Stimulated activated CD4-positive, alpha-beta T cell treated with anti-CD3 and anti-CD28 coated beads, Interleukin-1b, Interleukin-23, amount 100 ng/mL, for 4 hours (primary cell): ENCODE measurements around the gene PAX2.
"Not testable (repeated sequence)": the region's sequence is repeated elsewhere in the genome, so short reads cannot be mapped to it uniquely, and the experiment has no call there.

Source experiments
- DNase-seq, 2 donors: peaks; one replicate each; pipeline ENCODE4 v3.0.0-alpha.2; 2020; ENCODE audit warnings: low read depth in 2 of 2

Gene PAX2

GRCh38 chr10:100744987-100745881, at the start of gene PAX2:
Gene PAX2 (plus strand): TSS chr10:100745582. CDS start chr10:100746261, 679 bp downstream.
- no peak for DNase-seq

GRCh38 chr10:100696477-100696901, 48.9 kb upstream of the PAX2 start:
- DNase-seq = no peak

GRCh38 chr10:100697070-100697469, 48.3 kb upstream of the PAX2 start:
- no peak for DNase-seq

- DNase-seq = no peak
Measured at GRCh38 chr10:100697631-100698030, 47.8 kb upstream of the PAX2 start.

GRCh38 chr10:100701704-100702103, 43.7 kb upstream of the PAX2 start:
- not testable (repeated sequence) for DNase-seq

- no peak for DNase-seq
Measured at GRCh38 chr10:100705139-100705538, 40.2 kb upstream of the PAX2 start.

GRCh38 chr10:100707261-100707848, 38.0 kb upstream of the PAX2 start:
- DNase-seq = no peak

GRCh38 chr10:100709146-100710082, 36.0 kb upstream of the PAX2 start:
- DNase-seq = no peak

- DNase-seq = no peak
Measured at GRCh38 chr10:100710151-100710871, 35.1 kb upstream of the PAX2 start.

GRCh38 chr10:100713049-100713858, 32.1 kb upstream of the PAX2 start:
- no peak for DNase-seq

GRCh38 chr10:100713859-100714565, 31.4 kb upstream of the PAX2 start:
- DNase-seq = no peak

- no peak for DNase-seq
Measured at GRCh38 chr10:100714566-100714950, 30.8 kb upstream of the PAX2 start.

GRCh38 chr10:100715101-100715444, 30.3 kb upstream of the PAX2 start:
- DNase-seq = no peak

- no peak for DNase-seq
Measured at GRCh38 chr10:100715445-100716385, 29.7 kb upstream of the PAX2 start.

- DNase-seq = no peak
Measured at GRCh38 chr10:100717166-100717565, 28.2 kb upstream of the PAX2 start.

GRCh38 chr10:100718197-100718742, 27.1 kb upstream of the PAX2 start:
- no peak for DNase-seq

GRCh38 chr10:100723180-100723579, 22.2 kb upstream of the PAX2 start:
- no peak for DNase-seq

- no peak for DNase-seq
Measured at GRCh38 chr10:100723770-100724530, 21.4 kb upstream of the PAX2 start.
